Forelimb muscle (tissue), 1 donor: ENCODE measurements around the gene UBE2H. TPM values are rescaled to one million over a fixed set of nuclear protein-coding genes. Genes with fewer than 3 reads are reported as not detected.
"Not testable (repeated sequence)": the region's sequence is repeated elsewhere in the genome, so short reads cannot be mapped to it uniquely, and the experiment has no call there.

ENCODE experiments used
- DNase-seq: peaks from one replicate; pipeline ENCODE4 v3.0.0-alpha.2; 2013; ENCODE audit warnings: low read depth
- polyA plus RNA-seq: library from polyadenylated mRNA; unstranded; fragments of 120-200 nt; gene quantifications from one replicate; pipeline ENCODE4 v1.2.1, GENCODE V29; 2013; ENCODE audit not compliant: insufficient read length

The UBE2H gene
- polyA plus RNA-seq, 1 donor: 96.2 TPM

- no peak for DNase-seq
These were observed 44.6 kb downstream of the UBE2H start for GRCh38 chr7:129908181-129908580.

GRCh38 chr7:129907122-129907736 is 45.5 kb downstream of the UBE2H start:
- no peak for DNase-seq

- no peak for DNase-seq
These were observed 46.1 kb downstream of the UBE2H start for GRCh38 chr7:129906700-129907099.

GRCh38 chr7:129903935-129904334 is 48.8 kb downstream of the UBE2H start:
- DNase-seq: no peak

GRCh38 chr7:129902788-129903422 is 49.9 kb downstream of the UBE2H start:
- no peak for DNase-seq

GRCh38 chr7:129898502-129899160 is 54.1 kb downstream of the UBE2H start:
- DNase-seq: no peak

- DNase-seq: no peak
These were observed 54.8 kb downstream of the UBE2H start for GRCh38 chr7:129898007-129898406.

- DNase-seq: no peak
These were observed 56.0 kb downstream of the UBE2H start for GRCh38 chr7:129896568-129897382.

GRCh38 chr7:129894184-129894583 is 58.6 kb downstream of the UBE2H start:
- not testable (repeated sequence) for DNase-seq

- DNase-seq: no peak
These were observed 62.7 kb downstream of the UBE2H start for GRCh38 chr7:129890090-129890489.

- DNase-seq: no peak
These were observed 63.5 kb downstream of the UBE2H start for GRCh38 chr7:129889133-129889844.

GRCh38 chr7:129887865-129888264 is 64.9 kb downstream of the UBE2H start:
- no peak for DNase-seq

GRCh38 chr7:129886818-129887186 is 66.0 kb downstream of the UBE2H start:
- no peak for DNase-seq

- DNase-seq: no peak
These were observed 66.5 kb downstream of the UBE2H start for GRCh38 chr7:129886167-129886817.

GRCh38 chr7:129884495-129884894 is 68.3 kb downstream of the UBE2H start:
- DNase-seq: no peak

GRCh38 chr7:129883151-129883550 is 69.6 kb downstream of the UBE2H start:
- no peak for DNase-seq

GRCh38 chr7:129882531-129882930 is 70.2 kb downstream of the UBE2H start:
- DNase-seq: no peak

GRCh38 chr7:129877146-129877792 is 75.5 kb downstream of the UBE2H start:
- DNase-seq: no peak

- no peak for DNase-seq
These were observed 76.9 kb downstream of the UBE2H start for GRCh38 chr7:129875745-129876411.

- DNase-seq: no peak
These were observed 77.6 kb downstream of the UBE2H start for GRCh38 chr7:129875160-129875559.
